ENCODE measurements around the gene MTRF1.
A peak's percentile ranks its signal among the peaks of the same experiment; 100 is the strongest.
"Not testable (repeated sequence)": the region's sequence is repeated elsewhere in the genome, so short reads cannot be mapped to it uniquely, and the experiment has no call there.

Gene MTRF1

GRCh38 chr13:41222259-41222852 is 41.0 kb downstream of the MTRF1 start:
- DNase-seq: peak; percentile 51 to 68

GRCh38 chr13:41220401-41220800 is 43.0 kb downstream of the MTRF1 start:
- DNase-seq: no peak

GRCh38 chr13:41216160-41216559 is 47.2 kb downstream of the MTRF1 start:
- DNase-seq: no peak

- DNase-seq: no peak
Measured at GRCh38 chr13:41213919-41214318, 49.5 kb downstream of the MTRF1 start.

GRCh38 chr13:41213316-41213715 is 50.1 kb downstream of the MTRF1 start:
- DNase-seq: no peak

- no peak for DNase-seq
Measured at GRCh38 chr13:41212881-41213280, 50.5 kb downstream of the MTRF1 start.

GRCh38 chr13:41211062-41211461 is 52.3 kb downstream of the MTRF1 start:
- DNase-seq: no peak

- no peak for DNase-seq
Measured at GRCh38 chr13:41206467-41206866, 56.9 kb downstream of the MTRF1 start.

GRCh38 chr13:41203810-41204209 is 59.6 kb downstream of the MTRF1 start:
- DNase-seq: no peak

GRCh38 chr13:41200126-41200525 is 63.2 kb downstream of the MTRF1 start:
- DNase-seq: no peak

- peak in 1 of 2 donors; percentile 39 for DNase-seq
Measured at GRCh38 chr13:41199526-41199925, 63.9 kb downstream of the MTRF1 start.

GRCh38 chr13:41199079-41199478 is 64.3 kb downstream of the MTRF1 start:
- peak in 1 of 2 donors; percentile 6 for DNase-seq

- no peak for DNase-seq
Measured at GRCh38 chr13:41196620-41197019, 66.8 kb downstream of the MTRF1 start.

GRCh38 chr13:41196011-41196410 is 67.4 kb downstream of the MTRF1 start:
- no peak for DNase-seq

- DNase-seq: peak; percentile 89 to 90
Measured at GRCh38 chr13:41193919-41194824, 69.2 kb downstream of the MTRF1 start, which contains the start of gene KBTBD7. Gene KBTBD7, minus strand, starts transcription at chr13:41194569. Its CDS starts 312 bp downstream, at chr13:41194257.

- DNase-seq: no peak
Measured at GRCh38 chr13:41193469-41193868, 69.9 kb downstream of the MTRF1 start.

GRCh38 chr13:41188584-41188983 is 74.8 kb downstream of the MTRF1 start:
- DNase-seq: no peak

GRCh38 chr13:41186481-41186880 is 76.9 kb downstream of the MTRF1 start:
- DNase-seq: no peak

GRCh38 chr13:41182231-41182630 is 81.1 kb downstream of the MTRF1 start:
- DNase-seq: no peak

GRCh38 chr13:41179593-41180250 is 83.7 kb downstream of the MTRF1 start:
- DNase-seq: no peak

GRCh38 chr13:41178040-41178439 is 85.3 kb downstream of the MTRF1 start:
- no peak for DNase-seq

GRCh38 chr13:41177616-41178015 is 85.8 kb downstream of the MTRF1 start:
- no peak for DNase-seq

- DNase-seq: not testable (repeated sequence)
Measured at GRCh38 chr13:41175576-41175975, 87.8 kb downstream of the MTRF1 start.
